ENCODE measurements around the gene RGS6.

Gene RGS6

DNA sequence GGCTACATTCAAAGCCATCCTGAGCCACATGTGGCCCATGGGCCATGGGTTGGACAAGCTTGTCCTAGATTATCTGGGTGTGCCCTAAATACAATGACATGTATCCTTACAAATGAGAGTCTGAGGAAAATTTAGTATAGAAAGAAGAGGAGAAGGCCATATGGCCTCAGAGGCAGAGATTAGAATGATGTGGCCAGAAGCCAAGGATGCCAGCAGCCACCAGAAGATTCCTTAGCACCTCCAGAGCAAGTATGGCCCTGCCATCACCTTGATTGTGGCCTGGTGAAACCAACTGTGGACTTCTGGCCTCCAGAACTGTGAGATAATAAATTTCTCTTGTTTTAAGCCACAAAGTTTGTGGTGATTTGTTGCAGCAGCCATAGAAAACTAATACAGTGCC lies 436.9 kb downstream of the RGS6 start:
- Histone ChIP-seq H3K9me3 (ENCODE audit: low read length) (no peaks in the 10 kb centered on the region), H3K4me1 (ENCODE audit: insufficient read depth, low read length, severe bottlenecking) (no peaks in the 10 kb centered on the region), H3K4me3 (ENCODE audit: low read depth, low read length, poor library complexity, severe bottlenecking) (no peak overlapping the region), H3K27ac (ENCODE audit: low read depth, low read length, poor library complexity, severe bottlenecking) (no peak overlapping the region), H3F3A (ENCODE audit: insufficient read depth, low read length) (no peaks in the 10 kb centered on the region), H3K27me3 (ENCODE audit: insufficient read depth, low read length) (no peaks in the 10 kb centered on the region), H3K79me2 (ENCODE audit: insufficient read depth, low read length) (no peaks in the 10 kb centered on the region), H2AFZ (ENCODE audit: low read length) (no peak overlapping the region), H4K20me1 (ENCODE audit: insufficient read depth, low read length) (no peaks in the 10 kb centered on the region), H3K9me2 (ENCODE audit: low read depth, low read length) (no peaks in the 10 kb centered on the region), H3K4me2 (ENCODE audit: low read length) (no peak overlapping the region), H3K36me3 (ENCODE audit: insufficient read depth, low read length) (no peaks in the 10 kb centered on the region), H3K9ac (ENCODE audit: low read length) (no peak overlapping the region)
- TF ChIP-seq EZH2 (IDR thresholded peaks at IDR 0.05; ENCODE audit: borderline replicate concordance, low read length): no peak
- TF ChIP-seq, protein P1, sequence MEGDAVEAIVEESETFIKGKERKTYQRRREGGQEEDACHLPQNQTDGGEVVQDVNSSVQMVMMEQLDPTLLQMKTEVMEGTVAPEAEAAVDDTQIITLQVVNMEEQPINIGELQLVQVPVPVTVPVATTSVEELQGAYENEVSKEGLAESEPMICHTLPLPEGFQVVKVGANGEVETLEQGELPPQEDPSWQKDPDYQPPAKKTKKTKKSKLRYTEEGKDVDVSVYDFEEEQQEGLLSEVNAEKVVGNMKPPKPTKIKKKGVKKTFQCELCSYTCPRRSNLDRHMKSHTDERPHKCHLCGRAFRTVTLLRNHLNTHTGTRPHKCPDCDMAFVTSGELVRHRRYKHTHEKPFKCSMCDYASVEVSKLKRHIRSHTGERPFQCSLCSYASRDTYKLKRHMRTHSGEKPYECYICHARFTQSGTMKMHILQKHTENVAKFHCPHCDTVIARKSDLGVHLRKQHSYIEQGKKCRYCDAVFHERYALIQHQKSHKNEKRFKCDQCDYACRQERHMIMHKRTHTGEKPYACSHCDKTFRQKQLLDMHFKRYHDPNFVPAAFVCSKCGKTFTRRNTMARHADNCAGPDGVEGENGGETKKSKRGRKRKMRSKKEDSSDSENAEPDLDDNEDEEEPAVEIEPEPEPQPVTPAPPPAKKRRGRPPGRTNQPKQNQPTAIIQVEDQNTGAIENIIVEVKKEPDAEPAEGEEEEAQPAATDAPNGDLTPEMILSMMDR (IDR thresholded peaks at IDR 0.05; ENCODE audit: low read length): no peak

DNA sequence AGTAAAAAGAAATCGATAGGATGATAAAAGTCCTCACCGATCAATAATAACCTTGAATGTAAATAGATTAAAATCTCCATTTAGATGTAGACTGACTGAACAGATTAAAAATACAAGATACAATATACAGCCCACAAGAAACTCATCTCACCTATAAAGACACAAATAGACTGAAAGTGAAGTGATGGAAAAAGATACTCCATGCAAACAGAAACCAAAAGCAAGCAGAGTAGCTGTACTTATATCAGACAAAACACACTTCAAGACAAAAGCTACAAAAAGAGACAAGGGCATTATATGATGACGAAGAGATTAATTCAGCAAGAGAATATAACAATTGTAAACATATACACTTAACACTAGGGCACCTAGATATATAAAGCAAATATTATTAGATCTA lies 444.8 kb downstream of the RGS6 start:
- Histone ChIP-seq H3K79me2 (ENCODE audit: insufficient read depth, low read length) (no peaks in the 10 kb centered on the region), H3K4me1 (ENCODE audit: insufficient read depth, low read length, severe bottlenecking) (no peaks in the 10 kb centered on the region), H3K4me2 (ENCODE audit: low read length) (no peak overlapping the region), H3K9me3 (ENCODE audit: low read length) (no peaks in the 10 kb centered on the region), H3K27me3 (ENCODE audit: insufficient read depth, low read length) (no peaks in the 10 kb centered on the region), H3K9me2 (ENCODE audit: low read depth, low read length) (no peaks in the 10 kb centered on the region), H3K27ac (ENCODE audit: low read depth, low read length, poor library complexity, severe bottlenecking) (no peak overlapping the region), H4K20me1 (ENCODE audit: insufficient read depth, low read length) (no peaks in the 10 kb centered on the region), H3K36me3 (ENCODE audit: insufficient read depth, low read length) (no peaks in the 10 kb centered on the region), H2AFZ (ENCODE audit: low read length) (no peak overlapping the region), H3K4me3 (ENCODE audit: low read depth, low read length, poor library complexity, severe bottlenecking) (no peak overlapping the region), H3K9ac (ENCODE audit: low read length) (no peak overlapping the region), H3F3A (ENCODE audit: insufficient read depth, low read length) (no peaks in the 10 kb centered on the region)
- TF ChIP-seq EZH2 (IDR thresholded peaks at IDR 0.05; ENCODE audit: borderline replicate concordance, low read length): no peak
- TF ChIP-seq, protein P1 (IDR thresholded peaks at IDR 0.05; ENCODE audit: low read length): no peak

DNA sequence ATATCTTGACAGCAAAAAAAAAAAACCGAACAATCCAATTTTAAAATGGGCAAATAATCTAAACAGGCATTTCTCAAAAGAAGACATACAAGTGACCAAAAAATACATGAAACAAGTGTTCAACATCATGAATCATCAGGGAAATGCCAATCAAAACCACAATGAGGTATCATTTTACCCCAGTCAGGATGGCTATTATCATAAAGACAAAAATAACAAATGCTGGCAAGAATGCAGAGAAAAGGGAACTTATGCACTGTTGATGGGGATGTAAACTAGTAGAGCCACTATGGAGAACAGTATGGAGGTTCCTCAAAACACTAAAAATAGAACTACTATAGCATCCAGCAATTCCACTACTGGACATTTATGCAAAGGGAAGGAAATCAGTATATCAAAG lies 448.2 kb downstream of the RGS6 start:
- Histone ChIP-seq H3K9me3 (ENCODE audit: low read length) (no peaks in the 10 kb centered on the region), H3K9ac (ENCODE audit: low read length) (no peak overlapping the region), H3F3A (ENCODE audit: insufficient read depth, low read length) (no peaks in the 10 kb centered on the region), H3K4me3 (ENCODE audit: low read depth, low read length, poor library complexity, severe bottlenecking) (no peak overlapping the region), H3K36me3 (ENCODE audit: insufficient read depth, low read length) (no peaks in the 10 kb centered on the region), H2AFZ (ENCODE audit: low read length) (no peak overlapping the region), H3K4me1 (ENCODE audit: insufficient read depth, low read length, severe bottlenecking) (no peaks in the 10 kb centered on the region), H3K27me3 (ENCODE audit: insufficient read depth, low read length) (no peaks in the 10 kb centered on the region), H3K9me2 (ENCODE audit: low read depth, low read length) (no peaks in the 10 kb centered on the region), H3K27ac (ENCODE audit: low read depth, low read length, poor library complexity, severe bottlenecking) (no peak overlapping the region), H4K20me1 (ENCODE audit: insufficient read depth, low read length) (no peaks in the 10 kb centered on the region), H3K79me2 (ENCODE audit: insufficient read depth, low read length) (no peaks in the 10 kb centered on the region), H3K4me2 (ENCODE audit: low read length) (no peak overlapping the region)
- TF ChIP-seq, protein P1 (IDR thresholded peaks at IDR 0.05; ENCODE audit: low read length): no peak
- TF ChIP-seq EZH2 (IDR thresholded peaks at IDR 0.05; ENCODE audit: borderline replicate concordance, low read length): no peak

Measured in OCI-LY1 (cell line).